Keratinocyte (primary cell): ENCODE data around the gene MAPT. TPM values are rescaled to one million over a fixed set of nuclear protein-coding genes. Genes with fewer than 3 reads are reported as not detected.

ENCODE experiments used
- DNase-seq: peaks from one replicate; pipeline ENCODE4 v3.0.0-alpha.2; 2011; ENCODE audit warnings: low read depth, missing footprints, low spot score
- FAIRE-seq: peaks from 2 replicates; lab custom pipeline; 2011; peaks lifted over from hg19 to GRCh38; lab: Jason Lieb, UNC
- H2AFZ ChIP-seq: 2 replicates; pipeline ENCODE4 v1.6.0; 2012; ENCODE audit warnings: low read length, control low read depth, inconsistent platforms; ENCODE audit not compliant: control insufficient read depth
- H3K27ac ChIP-seq: 2 replicates; pipeline ENCODE4 v1.5.1; 2011; ENCODE audit warnings: low read length; ENCODE audit not compliant: control insufficient read depth, insufficient read depth
- H3K27me3 ChIP-seq: 3 replicates; pipeline ENCODE4 v1.6.0; 2011; ENCODE audit warnings: low read length; ENCODE audit not compliant: control insufficient read depth, insufficient read depth; ENCODE audit errors: extremely low read depth
- H3K36me3 ChIP-seq, 2 experiments: 2 replicates in 1 of 2; 3 replicates in 1 of 2; pipeline ENCODE4 v1.5.1; 2011; ENCODE audit warnings: low read length in 2 of 2, mild to moderate bottlenecking in 1 of 2; ENCODE audit not compliant: control insufficient read depth in 2 of 2, insufficient read depth in 2 of 2; ENCODE audit errors: extremely low read depth in 1 of 2
- H3K4me1 ChIP-seq: 3 replicates; pipeline ENCODE4 v1.5.1; 2011; ENCODE audit warnings: low read length; ENCODE audit not compliant: control insufficient read depth, insufficient read depth; ENCODE audit errors: extremely low read depth
- H3K4me2 ChIP-seq: 3 replicates; pipeline ENCODE4 v1.6.0; 2011; ENCODE audit warnings: low read depth, low read length; ENCODE audit not compliant: control insufficient read depth, insufficient read depth; ENCODE audit errors: extremely low read depth
- H3K4me3 ChIP-seq, 3 experiments: fragments of 200-600 bp in 1 of 3; sonication (generic) in 1 of 3; 2 replicates in 2 of 3; 3 replicates in 1 of 3; pipeline ENCODE4 v1.5.1; 2011 to 2016; ENCODE audit warnings: low read length in 3 of 3, mild to moderate bottlenecking in 3 of 3, control low read depth in 2 of 3, inconsistent platforms in 1 of 3, low read depth in 1 of 3, mixed read lengths in 1 of 3, mixed run types in 1 of 3, moderate library complexity in 1 of 3; ENCODE audit not compliant: control insufficient read depth in 2 of 3, insufficient read depth in 2 of 3; ENCODE audit errors: extremely low read depth in 1 of 3
- H3K79me2 ChIP-seq: 2 replicates; pipeline ENCODE4 v1.6.0; 2012; ENCODE audit warnings: low read length; ENCODE audit not compliant: control insufficient read depth, insufficient read depth
- H3K9ac ChIP-seq: 3 replicates; pipeline ENCODE4 v1.6.0; 2011; ENCODE audit warnings: low read length; ENCODE audit not compliant: control insufficient read depth, insufficient read depth; ENCODE audit errors: extremely low read depth
- H3K9me1 ChIP-seq: 3 replicates; pipeline ENCODE4 v1.6.0; 2011; ENCODE audit warnings: low read length; ENCODE audit not compliant: control insufficient read depth, insufficient read depth; ENCODE audit errors: extremely low read depth
- H3K9me3 ChIP-seq: 2 replicates; pipeline ENCODE4 v1.5.1; 2012; ENCODE audit warnings: low read depth, low read length; ENCODE audit not compliant: control insufficient read depth
- H4K20me1 ChIP-seq: 3 replicates; pipeline ENCODE4 v1.6.0; 2011; ENCODE audit warnings: low read length; ENCODE audit not compliant: control insufficient read depth, insufficient read depth; ENCODE audit errors: extremely low read depth
- CTCF ChIP-seq, 3 experiments: IDR thresholded peaks in 1 of 3; conservative IDR thresholded peaks in 1 of 3; optimal IDR thresholded peaks in 1 of 3; 2 replicates in 2 of 3; 3 replicates in 1 of 3; pipeline versions ENCODE3 to v1.5.1; 2011; ENCODE audit warnings: low read length in 3 of 3, mild to moderate bottlenecking in 3 of 3, moderate library complexity in 2 of 3, control low read depth in 1 of 3, inconsistent platforms in 1 of 3; ENCODE audit not compliant: insufficient read depth in 2 of 3; ENCODE audit errors: extremely low read depth in 1 of 3
- EZH2 ChIP-seq: IDR thresholded peaks from one replicate; pipeline ENCODE4 v1.6.1; 2012; ENCODE audit warnings: inconsistent platforms, mild to moderate bottlenecking, low read length, moderate library complexity
- dilution Hi-C: fragments of 300-500 bp; cut with MboI; formaldehyde crosslinking; loops from one replicate; pipeline ENCODE4 v1.7.0; 2020; ENCODE audit warnings: low sequenced_read_pairs; ENCODE audit not compliant: extremely low pct_ligation_motif_present
- polyA plus RNA-seq, 5 experiments: library from polyadenylated mRNA; depleted of rRNA in 3 of 5; stranded (reverse) in 3 of 5; stranded (forward) in 1 of 5; unstranded in 1 of 5; fragments of >200 nt; gene quantifications; 1 replicate in 1 of 5; 2 replicates in 3 of 5; 3 replicates in 1 of 5; pipeline versions ENCODE4 v1.2.1 to v1.2.3, GENCODE V29; 2011 to 2012; ENCODE audit warnings: missing spikeins in 2 of 5, low read depth in 1 of 5, low replicate concordance in 1 of 5

Gene MAPT
- polyA plus RNA-seq, 1 donor (not counting 4 experiments of a cell fraction or from before 2014, with no cell fraction given), result 0.08 TPM

GRCh38 chr17:46064460-46064859, 170.1 kb downstream of the MAPT start:
- Histone ChIP-seq H3K27me3 (no peaks in the 10 kb centered on the region), H3K4me3 (no peak overlapping the region), H3K27ac (no peak overlapping the region), H3K79me2 (peaks cover 2% of the 10 kb centered on the region), H3K9me3 (no peaks in the 10 kb centered on the region), H4K20me1 (peaks cover 3% of the 10 kb centered on the region), H3K9me1 (peaks cover 4% of the 10 kb centered on the region), H3K36me3 (peaks cover 8 to 15% of the 10 kb centered on the region in 2 experiments), H2AFZ (no peak overlapping the region), H3K9ac (no peak overlapping the region), H3K4me2 (no peak overlapping the region), H3K4me1 (peaks cover 10% of the 10 kb centered on the region)
- DNase-seq (no peak), FAIRE-seq (no peak)
- dilution Hi-C loops, result no loop called here
- TF ChIP-seq CTCF (optimal IDR thresholded peaks at IDR 0.05 in 1 of 3, IDR thresholded peaks at IDR 0.05 in 1 of 3, conservative IDR thresholded peaks at IDR 0.05 in 1 of 3; ENCODE audit: extremely low read depth in 1 of 3, insufficient read depth in 2 of 3, low read length in 3 of 3) (no peak), EZH2 (no peak)

- FAIRE-seq, result no peak
- Histone ChIP-seq H3K27ac (no peak overlapping the region), H3K79me2 (peaks cover 21% of the 10 kb centered on the region)
Observed at GRCh38 chr17:46071796-46072195, 177.4 kb downstream of the MAPT start.

More at GRCh38 chr17:46071796-46072195, 177.4 kb downstream of the MAPT start:
- H3K27me3 ChIP-seq, result no peaks in the 10 kb centered on the region
- no peak for DNase-seq
- dilution Hi-C loops, result no loop called here
- peaks cover 11% of the 10 kb centered on the region for H3K4me1 ChIP-seq
- peaks cover 0 to 3% of the 10 kb centered on the region in 2 experiments for H3K36me3 ChIP-seq
- peaks cover 3% of the 10 kb centered on the region for H4K20me1 ChIP-seq
- H3K9me1 ChIP-seq, result peaks cover 4% of the 10 kb centered on the region
- no peak overlapping the region for H3K9ac ChIP-seq
- TF ChIP-seq CTCF (optimal IDR thresholded peaks at IDR 0.05 in 1 of 3, IDR thresholded peaks at IDR 0.05 in 1 of 3, conservative IDR thresholded peaks at IDR 0.05 in 1 of 3; ENCODE audit: extremely low read depth in 1 of 3, insufficient read depth in 2 of 3, low read length in 3 of 3) (no peak), EZH2 (no peak)
- H2AFZ ChIP-seq, result no peak overlapping the region
- no peak overlapping the region for H3K4me3 ChIP-seq
- no peaks in the 10 kb centered on the region for H3K9me3 ChIP-seq
- no peak overlapping the region for H3K4me2 ChIP-seq
